Measurements from ENCODE around the gene RBMS3.
"Not testable (repeated sequence)": the region's sequence is repeated elsewhere in the genome, so short reads cannot be mapped to it uniquely, and the experiment has no call there.

The RBMS3 gene

DNA sequence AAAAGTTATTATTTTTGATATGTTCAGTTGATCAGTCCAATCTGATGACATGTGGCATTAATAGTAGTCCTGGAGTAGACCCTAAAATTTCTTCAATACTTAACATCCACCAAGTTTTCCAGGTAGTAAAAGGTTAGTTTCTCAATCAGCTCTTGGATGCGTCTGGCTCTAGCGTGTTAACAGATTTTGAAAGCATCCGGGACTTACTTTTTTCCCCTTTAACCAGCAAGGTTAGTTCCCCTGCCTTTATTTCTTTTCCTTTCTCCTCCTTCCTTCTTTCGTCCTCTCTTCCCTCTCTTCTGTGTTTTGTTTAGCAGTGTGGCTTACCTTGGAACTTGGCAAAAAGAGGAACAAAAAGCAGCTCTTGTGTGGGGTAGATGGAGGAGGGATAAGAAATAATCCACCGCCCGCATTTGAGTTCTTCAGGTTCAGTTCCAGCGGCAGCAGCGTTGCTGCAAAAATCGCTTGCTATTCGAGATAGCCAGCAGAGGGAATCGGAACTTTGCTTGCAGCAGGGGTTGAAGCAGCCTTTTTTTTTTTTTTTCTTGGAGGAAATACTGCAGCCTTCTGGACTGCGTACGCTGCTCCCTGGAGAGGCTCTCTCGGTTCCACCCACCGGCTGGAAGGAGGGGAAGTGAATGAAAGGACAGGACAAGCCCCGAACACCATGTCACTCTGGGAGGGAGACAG is at the start of gene RBMS3:
Gene RBMS3, plus strand, starts transcription at position 668 of the 690 bp plus-strand sequence.
- H3K9me3 ChIP-seq (ENCODE audit: control insufficient read depth, insufficient read depth, low read depth, low read length) = no peaks in the 10 kb centered on the region
- H3K4me3 ChIP-seq (ENCODE audit: low read depth, low read length) = peak within 1 kb of the TSS; percentile 58
- no peaks in the 10 kb centered on the region for H3K27me3 ChIP-seq (ENCODE audit: control insufficient read depth, insufficient read depth, low read length)
- H3K9ac ChIP-seq (ENCODE audit: low read length) = peak within 1 kb of the TSS; percentile 78
- H3K27ac ChIP-seq (ENCODE audit: low read depth, low read length) = peak within 1 kb of the TSS; percentile 86
- peaks cover 35% of the 10 kb centered on the region for H3K4me1 ChIP-seq (ENCODE audit: control insufficient read depth, insufficient read depth, low read length)
- H3K36me3 ChIP-seq (ENCODE audit: control insufficient read depth, insufficient read depth, low read length) = no peaks in the 10 kb centered on the region

DNA sequence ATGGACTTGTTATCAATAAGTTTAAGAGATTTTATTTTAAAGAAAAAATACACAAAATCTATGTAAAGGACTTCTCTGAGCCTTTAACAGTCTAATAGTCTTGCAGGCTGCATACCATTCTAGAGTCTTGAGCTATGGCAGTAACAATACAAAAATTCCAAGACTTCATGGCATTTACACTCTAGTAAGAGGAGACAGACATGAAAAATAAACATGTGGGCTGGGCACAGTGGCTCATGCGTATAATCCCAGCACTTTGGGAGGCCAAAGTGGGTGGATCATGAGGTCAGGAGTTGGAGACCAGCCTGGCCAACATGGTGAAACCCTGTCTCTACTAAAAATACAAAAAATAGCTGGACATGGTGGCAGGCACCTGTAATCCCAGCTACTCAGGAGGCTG is 47.7 kb upstream of the RBMS3 start:
- not testable (repeated sequence) for H3K4me3 ChIP-seq (ENCODE audit: low read depth, low read length); H3K4me1 ChIP-seq (ENCODE audit: control insufficient read depth, insufficient read depth, low read length); H3K27me3 ChIP-seq (ENCODE audit: control insufficient read depth, insufficient read depth, low read length); H3K27ac ChIP-seq (ENCODE audit: low read depth, low read length); H3K36me3 ChIP-seq (ENCODE audit: control insufficient read depth, insufficient read depth, low read length); H3K9ac ChIP-seq (ENCODE audit: low read length); H3K9me3 ChIP-seq (ENCODE audit: control insufficient read depth, insufficient read depth, low read depth, low read length)

DNA sequence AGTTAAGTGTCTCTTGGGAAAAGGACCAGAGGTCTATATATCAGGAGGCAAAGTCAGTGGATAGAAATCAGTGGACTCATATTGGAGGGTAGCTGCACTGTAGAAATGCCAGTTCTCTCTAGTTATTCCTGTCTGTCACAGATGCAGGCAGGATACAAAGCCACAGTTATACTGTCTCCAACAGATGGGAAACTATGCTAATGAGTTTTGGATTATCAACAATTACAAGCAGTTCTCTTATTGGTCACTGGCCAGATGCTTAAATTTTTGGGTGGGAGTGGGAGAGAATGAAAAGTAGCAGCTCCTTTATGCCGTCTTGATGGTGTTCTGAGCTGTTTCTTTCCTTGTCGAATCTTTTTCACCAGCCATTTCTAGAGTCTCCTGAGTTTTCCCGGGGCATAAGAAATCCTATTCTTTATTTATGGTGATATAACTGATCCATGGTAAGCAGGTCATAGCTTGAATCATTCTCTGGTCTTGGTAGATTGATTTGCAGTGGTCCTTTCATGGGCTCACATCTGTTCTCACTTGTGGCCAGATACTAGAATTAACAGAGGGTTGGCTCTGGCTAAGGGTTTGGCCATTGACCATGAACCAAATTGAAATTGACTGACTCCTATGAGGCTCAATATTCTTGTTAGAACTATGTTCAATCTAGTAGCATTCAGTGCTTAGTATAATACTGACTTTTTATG is 44.6 kb upstream of the RBMS3 start:
- H3K4me1 ChIP-seq (ENCODE audit: control insufficient read depth, insufficient read depth, low read length) = peaks cover 22% of the 10 kb centered on the region
- H3K36me3 ChIP-seq (ENCODE audit: control insufficient read depth, insufficient read depth, low read length) = no peaks in the 10 kb centered on the region
- H3K9ac ChIP-seq (ENCODE audit: low read length) = no peak overlapping the region
- H3K9me3 ChIP-seq (ENCODE audit: control insufficient read depth, insufficient read depth, low read depth, low read length) = 0 out of 2 replicates have a peak, but pooled peaks cover 1% of the 10 kb centered on the region
- H3K4me3 ChIP-seq (ENCODE audit: low read depth, low read length) = no peak overlapping the region
- H3K27ac ChIP-seq (ENCODE audit: low read depth, low read length) = no peak overlapping the region
- no peaks in the 10 kb centered on the region for H3K27me3 ChIP-seq (ENCODE audit: control insufficient read depth, insufficient read depth, low read length)

DNA sequence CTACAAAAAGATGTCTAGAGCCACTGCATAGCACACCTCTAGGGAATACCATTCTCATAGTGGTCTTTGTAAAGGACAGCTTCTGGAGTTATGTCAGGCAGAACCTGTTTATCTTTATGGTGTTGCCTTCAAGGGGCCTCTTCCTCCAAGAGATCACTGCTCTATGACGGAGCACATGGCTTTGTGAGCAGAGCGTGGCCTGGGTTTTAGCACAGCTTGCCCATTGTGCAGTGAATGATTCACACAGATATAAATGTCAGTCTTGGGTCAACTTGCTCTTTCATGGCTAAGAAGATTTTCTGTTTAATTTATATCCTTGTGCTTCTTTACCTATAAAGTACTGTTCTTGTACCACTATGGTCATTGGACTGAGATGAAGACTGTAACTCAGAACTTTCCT is 41.5 kb upstream of the RBMS3 start:
- Histone ChIP-seq H3K27ac (ENCODE audit: low read depth, low read length) (no peak overlapping the region), H3K4me3 (ENCODE audit: low read depth, low read length) (no peak overlapping the region), H3K9me3 (ENCODE audit: control insufficient read depth, insufficient read depth, low read depth, low read length) (0 out of 2 replicates have a peak, but pooled peaks cover 2% of the 10 kb centered on the region), H3K9ac (ENCODE audit: low read length) (no peak overlapping the region), H3K4me1 (ENCODE audit: control insufficient read depth, insufficient read depth, low read length) (peaks cover 22% of the 10 kb centered on the region), H3K27me3 (ENCODE audit: control insufficient read depth, insufficient read depth, low read length) (no peaks in the 10 kb centered on the region), H3K36me3 (ENCODE audit: control insufficient read depth, insufficient read depth, low read length) (no peaks in the 10 kb centered on the region)

DNA sequence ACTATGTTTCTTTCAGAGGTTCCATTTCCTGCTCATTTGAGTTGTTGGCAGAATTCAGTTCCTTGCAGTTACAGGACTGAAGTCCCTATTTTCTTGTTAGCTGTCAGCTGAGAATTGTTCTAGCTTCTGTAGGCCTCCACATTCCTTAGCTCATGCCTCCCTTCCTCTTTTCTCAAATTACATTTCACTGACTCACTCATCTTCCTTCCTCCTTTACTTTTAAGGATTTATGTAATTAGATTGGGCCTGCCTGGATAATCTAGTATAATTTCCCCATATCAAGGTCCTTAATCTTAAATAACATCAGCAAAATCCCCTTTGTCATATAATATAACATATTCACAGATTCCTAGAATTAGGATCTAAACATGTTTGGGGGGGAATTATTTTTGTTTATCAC is 40.6 kb upstream of the RBMS3 start:
- H3K4me1 ChIP-seq (ENCODE audit: control insufficient read depth, insufficient read depth, low read length) = peaks cover 22% of the 10 kb centered on the region
- H3K27me3 ChIP-seq (ENCODE audit: control insufficient read depth, insufficient read depth, low read length) = no peaks in the 10 kb centered on the region
- no peak overlapping the region for H3K27ac ChIP-seq (ENCODE audit: low read depth, low read length)

DNA sequence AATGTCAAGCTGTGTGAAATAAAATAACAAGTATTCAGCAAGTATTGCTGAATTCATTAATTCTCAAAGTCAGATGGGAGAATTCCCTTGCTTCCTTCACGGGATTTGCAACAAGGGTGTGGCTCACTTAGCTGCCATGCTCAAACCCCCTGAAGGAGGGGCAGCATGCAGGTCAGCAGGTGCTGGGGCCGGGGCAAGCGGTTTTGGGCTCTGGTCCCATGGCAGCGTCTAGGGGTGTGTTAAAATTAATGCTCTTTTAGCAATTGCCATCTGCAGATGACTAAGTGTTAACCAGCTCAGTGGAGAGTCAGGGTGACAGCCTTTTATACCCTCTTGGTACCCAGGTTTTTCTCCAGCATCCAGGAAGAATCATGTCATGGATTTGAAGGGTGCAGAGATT is 40.0 kb upstream of the RBMS3 start:
- Histone ChIP-seq H3K4me1 (ENCODE audit: control insufficient read depth, insufficient read depth, low read length) (peaks cover 22% of the 10 kb centered on the region), H3K9me3 (ENCODE audit: control insufficient read depth, insufficient read depth, low read depth, low read length) (0 out of 2 replicates have a peak, but pooled peaks cover 2% of the 10 kb centered on the region), H3K4me3 (ENCODE audit: low read depth, low read length) (no peak overlapping the region), H3K9ac (ENCODE audit: low read length) (no peak overlapping the region), H3K36me3 (ENCODE audit: control insufficient read depth, insufficient read depth, low read length) (no peaks in the 10 kb centered on the region), H3K27me3 (ENCODE audit: control insufficient read depth, insufficient read depth, low read length) (no peaks in the 10 kb centered on the region), H3K27ac (ENCODE audit: low read depth, low read length) (no peak overlapping the region)

More for the DNA sequence above, 40.6 kb upstream of the RBMS3 start:
- 0 out of 2 replicates have a peak, but pooled peaks cover 2% of the 10 kb centered on the region for H3K9me3 ChIP-seq (ENCODE audit: control insufficient read depth, insufficient read depth, low read depth, low read length)
- H3K36me3 ChIP-seq (ENCODE audit: control insufficient read depth, insufficient read depth, low read length) = no peaks in the 10 kb centered on the region
- no peak overlapping the region for H3K9ac ChIP-seq (ENCODE audit: low read length)
- no peak overlapping the region for H3K4me3 ChIP-seq (ENCODE audit: low read depth, low read length)

DNA sequence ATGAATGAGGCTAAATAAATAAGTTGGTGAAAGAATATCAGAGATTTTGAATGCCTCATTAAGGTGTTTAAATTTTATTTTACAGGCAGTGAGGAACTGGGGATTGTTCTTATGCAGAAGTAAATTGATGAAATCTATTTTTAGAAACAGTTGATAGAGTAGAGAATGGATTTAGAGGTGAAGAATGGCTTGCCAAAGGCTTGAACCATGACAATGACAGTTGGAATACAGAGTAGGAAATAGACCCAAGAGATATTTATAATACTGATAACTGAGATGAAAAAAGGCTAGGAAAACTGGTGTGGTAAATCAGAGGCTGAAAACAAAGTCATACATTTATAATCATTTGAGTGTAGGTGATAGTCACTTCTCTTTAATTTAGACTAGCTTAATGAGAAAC is 39.0 kb upstream of the RBMS3 start:
- Histone ChIP-seq H3K9me3 (ENCODE audit: control insufficient read depth, insufficient read depth, low read depth, low read length) (0 out of 2 replicates have a peak, but pooled peaks cover 2% of the 10 kb centered on the region), H3K4me1 (ENCODE audit: control insufficient read depth, insufficient read depth, low read length) (peaks cover 22% of the 10 kb centered on the region), H3K4me3 (ENCODE audit: low read depth, low read length) (no peak overlapping the region), H3K27ac (ENCODE audit: low read depth, low read length) (no peak overlapping the region), H3K27me3 (ENCODE audit: control insufficient read depth, insufficient read depth, low read length) (no peaks in the 10 kb centered on the region), H3K36me3 (ENCODE audit: control insufficient read depth, insufficient read depth, low read length) (no peaks in the 10 kb centered on the region), H3K9ac (ENCODE audit: low read length) (no peak overlapping the region)

DNA sequence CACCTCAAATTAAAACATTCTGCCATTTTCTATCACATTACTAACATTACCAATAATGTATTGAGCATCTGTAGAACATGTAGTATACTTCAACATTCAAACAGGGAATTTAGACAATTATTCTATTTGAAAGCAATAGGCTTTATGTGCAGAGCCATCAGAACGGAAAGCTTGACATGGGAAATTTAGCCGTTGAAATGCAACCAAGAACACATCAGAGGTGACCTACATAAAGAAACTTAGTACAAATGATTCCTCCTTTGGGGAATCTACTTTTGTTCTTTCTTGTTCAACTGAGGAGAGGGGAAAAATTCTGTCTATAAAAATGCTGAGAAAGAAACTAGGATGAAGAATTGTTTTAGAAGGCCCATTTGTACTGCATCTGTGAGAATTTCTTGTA is 38.6 kb upstream of the RBMS3 start:
- Histone ChIP-seq H3K4me1 (ENCODE audit: control insufficient read depth, insufficient read depth, low read length) (peaks cover 22% of the 10 kb centered on the region), H3K4me3 (ENCODE audit: low read depth, low read length) (no peak overlapping the region), H3K36me3 (ENCODE audit: control insufficient read depth, insufficient read depth, low read length) (no peaks in the 10 kb centered on the region), H3K9ac (ENCODE audit: low read length) (no peak overlapping the region), H3K27ac (ENCODE audit: low read depth, low read length) (no peak overlapping the region), H3K27me3 (ENCODE audit: control insufficient read depth, insufficient read depth, low read length) (no peaks in the 10 kb centered on the region), H3K9me3 (ENCODE audit: control insufficient read depth, insufficient read depth, low read depth, low read length) (0 out of 2 replicates have a peak, but pooled peaks cover 2% of the 10 kb centered on the region)

DNA sequence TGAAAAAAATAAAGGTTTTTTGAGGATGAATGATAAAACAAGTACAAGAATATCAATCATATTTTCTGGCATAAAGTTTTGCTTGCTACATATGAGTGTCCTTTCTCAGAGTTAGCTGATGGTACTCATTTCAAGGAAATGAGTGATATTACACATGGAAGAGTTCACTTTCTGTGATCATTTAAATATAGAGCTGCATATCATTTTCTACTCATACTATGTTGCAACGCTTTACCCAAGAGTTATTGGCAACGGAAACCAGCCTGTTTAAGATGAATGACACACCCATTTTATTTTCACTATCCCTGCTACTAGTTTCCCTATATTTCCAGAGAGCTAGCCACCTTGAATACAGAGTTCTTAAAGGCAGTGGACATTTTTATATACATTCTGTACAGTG is 35.4 kb upstream of the RBMS3 start:
- Histone ChIP-seq H3K27ac (ENCODE audit: low read depth, low read length) (no peak overlapping the region), H3K4me1 (ENCODE audit: control insufficient read depth, insufficient read depth, low read length) (no peaks in the 10 kb centered on the region), H3K27me3 (ENCODE audit: control insufficient read depth, insufficient read depth, low read length) (no peaks in the 10 kb centered on the region), H3K4me3 (ENCODE audit: low read depth, low read length) (no peak overlapping the region), H3K9me3 (ENCODE audit: control insufficient read depth, insufficient read depth, low read depth, low read length) (0 out of 2 replicates have a peak, but pooled peaks cover 2% of the 10 kb centered on the region), H3K36me3 (ENCODE audit: control insufficient read depth, insufficient read depth, low read length) (no peaks in the 10 kb centered on the region), H3K9ac (ENCODE audit: low read length) (no peak overlapping the region)

DNA sequence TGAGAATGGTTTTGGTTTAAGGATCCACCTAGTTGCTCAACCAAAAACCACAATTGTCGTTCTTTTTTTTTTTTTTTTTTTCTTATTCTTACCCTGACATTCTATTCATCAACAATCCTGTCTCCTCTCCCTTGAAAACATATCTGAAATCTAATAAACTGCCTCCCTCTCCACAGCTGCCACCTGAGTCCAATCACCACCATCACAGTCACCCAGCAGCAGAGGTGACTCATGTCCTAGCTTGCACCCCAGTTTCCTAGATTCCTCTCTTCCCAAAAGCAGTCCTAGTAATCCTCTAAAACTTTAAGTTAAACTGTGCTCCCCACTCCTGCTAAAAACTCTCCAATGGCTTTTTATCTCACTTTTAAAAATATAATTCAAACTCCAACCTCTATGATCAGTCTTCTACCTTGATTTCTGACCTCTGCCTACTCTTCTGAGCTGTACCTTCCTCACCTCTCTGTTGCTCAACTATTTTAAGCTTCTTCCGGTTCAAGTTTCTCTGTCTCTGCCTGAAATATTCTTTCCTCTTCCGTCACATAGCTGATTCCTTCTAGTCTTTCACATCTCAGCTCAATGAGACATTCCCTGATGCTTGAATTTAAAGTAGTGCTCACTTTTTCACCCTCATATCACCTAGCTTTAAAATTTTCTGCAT is 33.7 kb upstream of the RBMS3 start:
- Histone ChIP-seq H3K9me3 (ENCODE audit: control insufficient read depth, insufficient read depth, low read depth, low read length) (no peaks in the 10 kb centered on the region), H3K27ac (ENCODE audit: low read depth, low read length) (no peak overlapping the region), H3K4me1 (ENCODE audit: control insufficient read depth, insufficient read depth, low read length) (no peaks in the 10 kb centered on the region), H3K4me3 (ENCODE audit: low read depth, low read length) (no peak overlapping the region), H3K9ac (ENCODE audit: low read length) (no peak overlapping the region), H3K27me3 (ENCODE audit: control insufficient read depth, insufficient read depth, low read length) (no peaks in the 10 kb centered on the region), H3K36me3 (ENCODE audit: control insufficient read depth, insufficient read depth, low read length) (no peaks in the 10 kb centered on the region)

DNA sequence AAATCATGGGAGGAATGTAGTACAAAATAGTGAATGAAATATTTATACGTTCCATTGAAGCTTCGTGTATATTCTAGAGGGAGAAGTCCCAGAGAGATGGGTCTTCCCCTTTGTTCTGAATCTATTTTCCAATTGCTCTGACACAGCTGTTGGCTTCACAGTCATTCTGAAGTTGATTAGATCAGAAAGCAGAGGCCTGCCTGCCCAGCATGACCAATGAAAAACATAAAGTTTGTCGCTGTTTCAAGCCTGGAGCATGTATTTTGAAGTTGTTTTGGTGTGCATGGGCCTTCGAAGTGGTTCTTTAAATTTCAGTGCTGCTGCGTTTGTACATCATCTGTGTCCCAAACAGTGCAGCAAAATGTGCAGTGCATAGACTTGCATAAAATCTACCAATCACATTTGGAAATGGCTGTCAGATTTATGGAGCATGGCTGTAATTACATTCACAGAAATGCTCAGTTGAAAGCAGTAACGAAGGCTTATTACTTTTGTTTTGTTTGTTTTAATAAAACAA is 31.0 kb upstream of the RBMS3 start:
- Histone ChIP-seq H3K9ac (ENCODE audit: low read length) (no peak overlapping the region), H3K4me1 (ENCODE audit: control insufficient read depth, insufficient read depth, low read length) (no peaks in the 10 kb centered on the region), H3K27me3 (ENCODE audit: control insufficient read depth, insufficient read depth, low read length) (no peaks in the 10 kb centered on the region), H3K4me3 (ENCODE audit: low read depth, low read length) (no peak overlapping the region), H3K36me3 (ENCODE audit: control insufficient read depth, insufficient read depth, low read length) (no peaks in the 10 kb centered on the region), H3K9me3 (ENCODE audit: control insufficient read depth, insufficient read depth, low read depth, low read length) (no peaks in the 10 kb centered on the region), H3K27ac (ENCODE audit: low read depth, low read length) (no peak overlapping the region)
